CMK (cell line): ENCODE data around the gene CXCR6.

Experiments used
- DNase-seq: peaks from one replicate; pipeline ENCODE4 v3.0.0-alpha.2; 2010; ENCODE audit warnings: low read depth

Gene CXCR6

DNA sequence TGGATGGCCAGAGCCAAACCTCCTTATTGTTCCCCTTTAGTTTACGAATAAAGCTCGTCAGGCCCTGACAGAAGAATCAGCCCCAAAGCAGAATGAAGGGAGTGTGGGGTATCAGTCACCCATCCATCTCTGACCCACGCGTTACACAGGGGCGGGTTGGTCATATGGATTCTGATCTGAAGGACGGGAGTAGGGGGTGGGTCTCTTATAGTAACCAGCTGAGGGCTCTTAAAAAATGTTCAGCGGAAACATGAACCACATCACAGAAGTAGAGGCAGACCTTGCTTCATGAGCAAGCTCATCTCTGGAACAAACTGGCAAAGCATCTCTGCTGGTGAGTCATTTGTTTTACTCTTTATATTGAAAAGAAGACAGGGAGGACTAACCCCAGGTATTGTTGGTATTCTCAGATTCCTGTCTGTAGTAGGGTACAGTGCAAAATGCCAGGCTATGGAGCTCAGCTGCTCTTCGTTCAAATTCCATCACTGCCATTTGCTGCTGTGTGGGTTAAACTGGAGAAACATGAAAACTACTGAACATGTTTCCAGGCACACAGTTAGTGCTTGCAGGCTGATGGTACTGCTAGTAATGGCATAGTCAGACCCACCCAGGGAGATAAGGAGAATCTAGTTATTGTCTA lies at the start of gene CXCR6:
Gene CXCR6, plus strand, starts transcription at position 258 of the 640 bp plus-strand sequence. CDS start 3,018 bp downstream, outside the sequence.
- DNase-seq: no peak

DNA sequence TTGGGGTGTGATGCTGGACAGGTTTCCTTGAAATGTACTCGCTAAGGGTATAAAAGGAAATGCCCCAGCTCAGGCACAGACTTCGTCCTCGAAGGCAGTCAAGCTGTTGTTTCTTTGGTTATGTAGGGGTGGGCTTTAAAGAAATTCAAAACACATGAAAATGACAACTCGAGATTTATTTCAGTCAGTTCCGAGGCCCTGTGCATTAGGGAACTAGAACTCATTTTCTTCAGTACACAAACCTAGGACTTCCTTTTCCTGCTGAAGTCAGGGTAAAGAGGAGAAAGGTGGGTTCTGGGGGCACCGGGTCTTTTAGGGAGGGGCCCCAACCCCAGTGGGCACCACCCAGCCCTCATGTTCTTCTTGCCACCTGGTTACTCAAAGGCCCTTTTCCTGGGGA lies 49.2 kb upstream of the CXCR6 start:
- no peak for DNase-seq

- no peak for DNase-seq
These were observed 47.4 kb upstream of the CXCR6 start for GRCh38 chr3:45895686-45896468.

DNA sequence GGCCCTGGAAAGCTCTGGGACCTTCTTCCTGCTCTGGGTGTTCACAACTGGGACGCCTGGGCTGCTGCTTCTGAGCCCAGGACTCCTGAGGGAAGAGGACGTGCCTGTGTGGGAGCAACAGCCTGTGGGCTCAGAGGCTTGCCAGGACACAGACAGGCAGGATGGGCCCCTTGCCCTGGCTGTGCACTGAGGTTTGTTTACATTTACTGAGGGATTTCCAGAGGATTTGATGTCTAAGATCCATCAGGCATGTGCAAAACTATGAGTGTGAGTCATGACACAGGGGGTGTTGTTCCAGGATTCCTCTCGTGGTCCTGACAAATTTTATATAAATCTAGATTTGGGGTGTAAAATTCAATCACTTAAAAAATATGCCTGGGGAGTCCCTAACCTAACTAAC lies 46.3 kb upstream of the CXCR6 start:
- DNase-seq: no peak

GRCh38 chr3:45904931-45905330 lies 38.3 kb upstream of the CXCR6 start:
- no peak for DNase-seq

DNA sequence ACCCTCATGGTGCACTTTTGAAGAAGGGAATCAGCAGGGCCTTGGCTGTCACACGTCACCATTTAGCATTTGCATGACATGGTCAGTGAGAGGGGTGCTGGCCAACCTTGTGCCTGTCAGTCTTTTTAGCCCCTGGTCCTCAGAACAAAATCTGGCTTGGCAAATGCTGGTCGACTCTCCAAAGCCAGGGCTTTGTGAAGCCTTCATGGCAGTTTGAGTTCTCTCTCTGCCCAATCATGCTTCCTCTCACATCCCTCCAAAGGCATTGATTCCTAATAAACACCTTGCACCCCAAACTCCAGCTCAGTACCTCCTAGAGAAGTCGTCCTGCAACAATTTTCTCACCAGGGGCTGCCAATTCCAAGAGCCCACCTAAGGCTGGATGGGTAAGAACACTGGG lies 37.5 kb upstream of the CXCR6 start:
- no peak for DNase-seq

DNA sequence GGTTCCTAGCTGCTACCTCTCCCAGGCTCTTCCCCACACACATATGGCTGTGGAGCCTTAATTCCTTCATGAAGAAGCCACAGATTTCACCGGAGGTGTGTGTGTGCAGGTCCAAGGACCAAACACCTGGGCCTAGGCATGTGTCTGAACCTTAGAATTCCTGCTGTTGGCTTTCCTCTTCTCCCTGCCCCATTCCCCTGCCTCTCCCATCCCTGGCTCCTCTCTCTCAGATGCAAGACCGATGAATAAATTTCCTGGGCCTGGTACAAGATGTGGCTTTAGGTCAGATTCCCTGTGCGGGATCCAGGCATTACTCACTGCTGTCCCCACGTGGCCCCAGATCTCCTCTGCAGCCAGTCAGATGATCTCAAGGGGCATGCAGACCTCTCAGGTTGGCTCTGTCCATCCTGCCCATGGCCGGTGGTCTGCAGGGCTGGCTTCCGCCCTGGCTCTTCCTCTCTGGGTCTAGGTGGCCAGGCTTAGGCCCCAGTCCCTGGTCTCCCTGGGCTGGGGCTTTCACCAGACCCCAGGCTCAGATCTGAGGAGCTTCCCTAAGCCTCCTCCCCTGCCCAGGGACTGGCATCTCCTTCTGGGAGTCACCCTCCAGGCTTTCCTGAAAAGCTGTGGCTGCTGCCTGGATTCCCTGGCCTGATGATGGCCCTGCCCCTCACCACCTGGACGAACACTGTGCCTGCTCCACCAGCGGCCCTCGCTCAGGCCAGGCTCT lies 36.4 kb upstream of the CXCR6 start:
- no peak for DNase-seq

DNA sequence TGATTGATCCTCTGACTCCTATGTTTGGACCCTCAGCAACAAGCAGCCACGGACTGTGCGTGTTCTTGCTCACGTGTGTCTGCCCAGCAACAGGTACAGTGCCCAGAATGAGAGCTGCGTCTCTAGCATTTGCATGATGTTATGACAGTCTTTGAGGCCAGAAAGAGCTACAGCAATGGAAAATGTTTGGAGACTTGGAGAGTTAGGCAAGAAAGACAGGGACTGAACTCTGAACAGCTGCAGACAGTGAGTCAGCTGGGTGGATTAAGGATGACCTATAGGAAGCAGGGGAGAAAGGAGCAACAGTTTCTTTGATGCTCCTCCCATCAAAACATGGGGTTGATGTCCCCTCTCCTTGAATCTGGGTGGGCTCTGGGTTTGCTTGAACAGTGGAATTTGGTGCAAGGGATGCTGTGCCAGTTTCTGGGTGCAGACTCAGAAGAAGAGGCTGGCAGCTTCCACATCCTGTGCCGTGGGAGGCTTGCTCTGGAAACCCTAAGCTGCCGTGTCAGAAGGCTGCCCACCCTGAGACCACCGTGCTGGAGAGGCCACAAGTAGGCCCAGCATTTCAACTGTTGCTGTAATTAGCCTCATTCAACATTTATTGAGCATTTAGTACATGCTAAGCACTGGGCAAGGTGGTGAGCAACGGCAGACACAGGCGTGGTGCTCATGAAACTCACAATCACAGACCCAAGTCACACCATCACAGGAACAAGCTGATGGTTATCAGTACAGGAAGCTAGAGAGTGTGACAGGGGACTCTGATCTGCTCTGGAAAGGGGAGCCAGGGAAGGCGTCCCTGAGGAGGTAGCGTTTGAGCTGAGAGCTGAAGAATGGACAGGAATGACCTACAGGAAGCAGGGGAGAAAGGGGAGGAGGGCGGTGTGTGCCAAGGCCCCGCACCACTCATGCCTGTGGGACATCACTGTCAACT lies 35.2 kb upstream of the CXCR6 start:
- DNase-seq: no peak

DNA sequence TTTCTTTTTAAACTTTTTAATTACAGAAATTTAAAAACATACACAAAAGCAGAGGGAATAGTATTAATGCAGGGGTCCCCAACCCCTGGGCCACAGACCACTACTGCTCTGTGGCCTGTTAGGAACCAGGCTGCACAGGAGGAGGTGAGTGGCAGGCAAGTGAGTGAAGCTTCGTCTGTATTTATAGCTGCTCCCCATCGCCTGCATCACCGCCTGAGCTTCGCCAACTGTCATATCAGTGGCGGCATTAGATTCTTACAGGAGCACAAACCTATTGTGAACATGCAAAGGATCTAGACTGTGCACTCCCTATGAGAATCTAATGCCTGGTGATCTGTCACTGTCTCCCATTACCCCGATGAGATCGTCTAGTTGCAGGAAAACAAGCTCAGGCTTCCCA lies 34.5 kb upstream of the CXCR6 start:
- DNase-seq: no peak

DNA sequence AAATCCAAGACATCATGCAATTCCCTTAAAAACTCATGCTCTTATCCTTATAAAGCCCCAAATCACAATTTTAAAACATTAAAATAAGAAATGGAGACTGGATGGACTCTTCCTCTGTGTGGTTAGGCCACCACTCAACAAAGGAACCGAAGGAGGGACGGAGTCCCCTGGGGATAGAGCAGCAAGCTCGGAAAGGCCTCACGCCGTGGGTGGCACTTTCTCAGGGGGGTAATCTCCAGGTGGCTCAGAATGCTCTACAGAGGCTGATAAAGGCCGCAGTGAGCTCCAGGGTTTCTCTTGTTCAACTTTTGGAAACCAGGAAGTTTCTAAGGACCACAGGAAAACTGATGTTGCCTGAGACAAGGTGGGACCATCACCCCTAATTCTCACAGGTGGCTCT lies 33.7 kb upstream of the CXCR6 start:
- DNase-seq: no peak

DNA sequence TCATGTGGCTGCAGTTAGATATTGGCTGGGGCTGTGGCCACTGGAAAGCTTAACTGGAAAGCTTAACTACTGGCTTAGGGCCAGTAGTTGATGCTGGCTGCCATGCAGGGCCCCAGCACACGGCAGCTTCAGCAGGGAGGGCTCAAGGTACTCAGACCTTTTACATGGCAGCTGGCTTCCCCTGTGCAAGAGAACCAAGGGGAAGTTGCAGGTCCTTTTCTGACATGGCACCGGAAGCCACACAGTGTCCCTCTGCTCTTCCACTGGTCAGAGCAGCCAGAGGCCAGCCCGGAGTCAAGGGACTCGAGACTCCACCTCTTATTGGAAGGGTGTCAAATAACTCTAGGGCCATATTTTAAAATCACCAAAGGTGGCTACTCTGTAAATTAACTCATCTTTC lies 32.4 kb upstream of the CXCR6 start:
- DNase-seq: no peak

- no peak for DNase-seq
These were observed 31.6 kb upstream of the CXCR6 start for GRCh38 chr3:45911511-45912226.

- no peak for DNase-seq
These were observed 30.8 kb upstream of the CXCR6 start for GRCh38 chr3:45912435-45912834.

GRCh38 chr3:45914362-45915058 lies 28.8 kb upstream of the CXCR6 start:
- no peak for DNase-seq

GRCh38 chr3:45915059-45915439 lies 28.2 kb upstream of the CXCR6 start:
- no peak for DNase-seq

DNA sequence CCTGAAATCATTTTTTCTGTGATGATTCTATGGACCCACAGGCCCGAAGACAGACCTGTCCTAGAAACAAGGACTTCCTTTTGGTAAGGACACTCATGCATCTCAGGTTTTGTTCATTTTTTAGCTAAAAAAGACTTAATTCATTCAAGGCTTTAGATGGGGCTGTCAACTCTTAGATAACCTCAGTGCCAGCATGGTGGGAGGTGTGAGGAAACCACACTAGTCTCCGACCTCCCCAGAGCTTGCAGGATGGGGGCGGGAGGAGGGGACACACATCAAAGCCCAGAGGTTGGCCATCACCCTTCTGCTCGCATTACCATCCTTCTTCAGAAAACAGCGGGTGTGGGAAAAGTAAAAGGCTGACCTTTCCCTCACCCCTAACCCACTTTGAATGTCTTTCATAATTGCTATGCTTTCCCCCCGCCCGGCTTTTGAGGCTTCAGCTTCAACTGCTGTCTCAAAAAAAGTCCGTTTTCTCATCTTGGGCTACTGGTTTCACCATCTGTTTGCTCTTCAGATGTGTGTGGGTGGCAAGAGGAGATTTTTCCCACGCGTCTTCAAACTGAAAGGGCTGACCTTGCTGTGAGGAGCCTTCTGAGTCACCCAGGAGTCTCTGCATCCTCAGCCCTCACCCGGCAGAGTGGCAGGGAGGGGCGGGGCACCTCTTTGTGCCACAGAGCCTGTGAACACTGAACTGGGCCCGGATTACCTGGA lies 27.6 kb upstream of the CXCR6 start:
- no peak for DNase-seq

DNA sequence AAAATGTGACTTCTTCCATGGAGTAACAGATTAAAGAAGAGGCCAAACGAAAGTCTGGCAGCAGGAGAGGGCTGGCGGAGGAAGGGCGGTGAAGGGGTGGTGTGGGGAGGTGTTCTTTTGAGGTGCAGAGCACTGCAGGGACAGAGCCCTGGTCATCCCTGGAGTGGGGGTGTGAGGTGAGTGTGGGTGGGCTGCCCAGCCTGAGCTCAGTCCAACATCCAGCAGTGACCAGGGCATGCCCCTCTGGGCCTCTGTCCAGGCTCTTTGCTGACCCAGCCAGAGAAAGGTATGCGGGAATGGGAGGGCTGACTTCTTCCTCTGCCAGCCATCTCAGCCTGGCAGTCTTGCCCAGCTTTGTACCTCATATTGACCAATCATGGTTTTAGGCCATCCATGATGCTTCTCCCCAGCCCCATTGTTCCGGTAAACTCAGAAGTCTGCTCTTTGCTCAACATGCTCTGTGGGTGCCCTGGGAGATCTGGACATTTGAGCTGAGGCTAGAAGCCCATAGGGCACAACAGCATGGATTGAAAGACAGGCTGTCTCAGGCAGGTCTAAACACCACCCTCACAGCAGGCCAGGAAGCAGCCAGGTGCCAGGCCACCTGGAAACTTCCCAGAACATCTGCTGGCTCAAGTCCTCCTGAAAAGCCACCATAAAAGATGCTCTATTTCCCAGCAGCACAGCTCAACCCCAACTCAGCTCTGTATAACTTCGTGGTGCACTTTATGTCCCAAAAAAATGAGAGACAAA lies 25.9 kb upstream of the CXCR6 start:
- no peak for DNase-seq

GRCh38 chr3:45921158-45922038 lies 21.9 kb upstream of the CXCR6 start:
- DNase-seq: no peak

GRCh38 chr3:45922039-45922326 lies 21.3 kb upstream of the CXCR6 start:
- no peak for DNase-seq
